ENCODE measurements around the gene ZNF575. TPM values are rescaled to one million over a fixed set of nuclear protein-coding genes. Genes with fewer than 3 reads are reported as not detected.
A peak's percentile ranks its signal among the peaks of the same experiment; 100 is the strongest.

The ZNF575 gene
- total RNA-seq, 5 donors from 2014 or later (not counting 1 experiment from before 2014, with no cell fraction given), result 3.4 to 12.7 (median 6.2) TPM

DNA sequence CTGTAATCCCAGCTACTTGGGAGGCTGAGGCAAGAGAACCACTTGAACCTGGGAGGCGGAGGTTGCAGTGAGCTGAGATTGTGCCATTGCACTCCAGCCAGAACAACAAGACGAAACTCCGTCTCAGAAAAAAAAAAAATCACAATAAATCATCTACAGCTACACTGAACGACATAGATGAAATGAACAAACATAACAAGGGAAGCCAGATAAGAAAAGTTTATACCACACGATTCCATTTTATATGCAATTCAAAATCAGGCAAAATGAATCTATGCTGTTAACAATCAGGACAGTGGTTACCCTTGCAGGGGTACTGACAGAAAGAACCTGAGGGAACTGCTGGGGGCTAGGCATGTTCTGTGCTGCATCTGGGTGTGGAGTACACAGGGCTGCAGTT is 36.7 kb downstream of the ZNF575 start:
- Mint-ChIP-seq H3K9me3 (no peaks in the 10 kb centered on the region), H3K27ac (peak overlapping the region; percentile 81 to 82), H3K4me1 (peaks cover 43 to 46% (median 44%) of the 10 kb centered on the region in 3 donors), H3K4me3 (no peak overlapping the region), H3K27me3 (no peaks in the 10 kb centered on the region), H3K36me3 (peaks cover 13% of the 10 kb centered on the region)
- ChIA-PET POLR2A (interaction anchor here in 1 of 2 donors (0.6 kb wide), 1 partner anchor 16 kb away, joined by 3 read pairs; no protein-coding TSS in a partner anchor), CTCF (no interaction called here)
- no peaks in the 10 kb centered on the region for H3K27me3 ChIP-seq (replicated peaks in 1 of 2; ENCODE audit: control insufficient read depth in 2 of 2, extremely low read depth in 1 of 2, insufficient read depth in 2 of 2, low read length in 1 of 2)
- peaks cover 2 to 27% of the 10 kb centered on the region in 2 experiments for H3K4me1 ChIP-seq (ENCODE audit: control insufficient read depth in 1 of 2, extremely low read depth in 1 of 2, insufficient read depth in 2 of 2, low read length in 2 of 2)
- no peak overlapping the region for H3K27ac ChIP-seq (ENCODE audit: low read length)
- H3K9me3 ChIP-seq, result no peaks in the 10 kb centered on the region
- H3K4me3 ChIP-seq (ENCODE audit: control insufficient read depth in 1 of 2, extremely low read depth in 1 of 2, low read length in 1 of 2), result no peak overlapping the region
- WGBS (ENCODE audit: insufficient coverage), result 88% methylated on average over 3 of the region's 5 CpGs
- peaks cover 0 to 9% of the 10 kb centered on the region in 2 donors for H3K36me3 ChIP-seq (ENCODE audit: control insufficient read depth in 2 of 2, extremely low read depth in 1 of 2, insufficient read depth in 1 of 2, low read length in 1 of 2)
- DNase-seq (no peak), ATAC-seq (replicated peaks in 1 of 4) (no peak)

- H3K27me3 ChIP-seq (replicated peaks in 1 of 2; ENCODE audit: control insufficient read depth in 2 of 2, extremely low read depth in 1 of 2, insufficient read depth in 2 of 2, low read length in 1 of 2), result no peaks in the 10 kb centered on the region
- 71% methylated on average over 4 of the region's 5 CpGs for WGBS (ENCODE audit: insufficient coverage)
- no peak overlapping the region for H3K4me3 Mint-ChIP-seq
- peaks cover 13% of the 10 kb centered on the region for H3K36me3 Mint-ChIP-seq
- no peaks in the 10 kb centered on the region for H3K9me3 Mint-ChIP-seq
- H3K9me3 ChIP-seq, result no peaks in the 10 kb centered on the region
- H3K4me3 ChIP-seq (ENCODE audit: control insufficient read depth in 1 of 2, extremely low read depth in 1 of 2, low read length in 1 of 2), result no peak overlapping the region
- POLR2A ChIA-PET, result no interaction called here
- H3K4me1 ChIP-seq (ENCODE audit: control insufficient read depth in 1 of 2, extremely low read depth in 1 of 2, insufficient read depth in 2 of 2, low read length in 2 of 2), result peaks cover 7 to 28% of the 10 kb centered on the region in 2 experiments
- DNase-seq (no peak), ATAC-seq (replicated peaks in 1 of 4) (peak in 1 of 4 experiments; percentile 18)
- no peaks in the 10 kb centered on the region for H3K27me3 Mint-ChIP-seq
- peaks cover 0 to 9% of the 10 kb centered on the region in 2 donors for H3K36me3 ChIP-seq (ENCODE audit: control insufficient read depth in 2 of 2, extremely low read depth in 1 of 2, insufficient read depth in 1 of 2, low read length in 1 of 2)
- peaks cover 43 to 46% (median 44%) of the 10 kb centered on the region in 3 donors for H3K4me1 Mint-ChIP-seq
- no peak overlapping the region for H3K27ac ChIP-seq (ENCODE audit: low read length)
- CTCF ChIA-PET, result interaction anchor here in 1 of 2 donors (1.0 kb wide), 1 partner anchor 15 kb away, joined by 5 read pairs; no protein-coding TSS in a partner anchor
- peak overlapping the region; percentile 81 to 82 for H3K27ac Mint-ChIP-seq
These were observed 37.3 kb downstream of the ZNF575 start for GRCh38 chr19:43570174-43570791.

DNA sequence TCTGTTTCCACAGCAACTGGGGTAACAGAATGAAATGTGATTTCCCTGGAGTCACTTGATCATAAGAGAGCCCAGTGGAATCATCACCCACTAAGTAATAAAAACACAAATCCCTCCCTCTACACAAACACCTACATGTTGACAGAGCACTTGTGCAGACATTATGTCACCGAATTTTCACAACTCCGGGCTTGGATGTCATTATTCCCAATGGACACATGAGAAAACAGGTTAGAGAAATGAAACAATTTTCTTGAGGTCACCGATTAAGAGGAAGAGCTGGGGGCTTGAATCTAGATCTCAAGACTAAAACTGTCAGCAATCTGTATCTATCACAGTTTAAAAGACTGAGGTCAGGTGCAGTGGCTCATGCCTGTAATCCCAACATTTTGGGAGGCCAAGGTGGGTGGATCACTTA is 39.2 kb downstream of the ZNF575 start:
- no peaks in the 10 kb centered on the region for H3K9me3 ChIP-seq
- Mint-ChIP-seq H3K9me3 (no peaks in the 10 kb centered on the region), H3K36me3 (peaks cover 10% of the 10 kb centered on the region), H3K27ac (peak overlapping the region; percentile 29 to 63), H3K27me3 (no peaks in the 10 kb centered on the region), H3K4me1 (peaks cover 44 to 57% (median 48%) of the 10 kb centered on the region in 3 donors), H3K4me3 (no peak overlapping the region)
- H3K36me3 ChIP-seq (ENCODE audit: control insufficient read depth in 2 of 2, extremely low read depth in 1 of 2, insufficient read depth in 1 of 2, low read length in 1 of 2), result peaks cover 0 to 9% of the 10 kb centered on the region in 2 donors
- no peak overlapping the region for H3K4me3 ChIP-seq (ENCODE audit: control insufficient read depth in 1 of 2, extremely low read depth in 1 of 2, low read length in 1 of 2)
- H3K4me1 ChIP-seq (ENCODE audit: control insufficient read depth in 1 of 2, extremely low read depth in 1 of 2, insufficient read depth in 2 of 2, low read length in 2 of 2), result peaks cover 10 to 37% of the 10 kb centered on the region in 2 experiments
- H3K27ac ChIP-seq (ENCODE audit: low read length), result no peak overlapping the region
- ATAC-seq (replicated peaks in 1 of 4) (no peak), DNase-seq (no peak)
- H3K27me3 ChIP-seq (replicated peaks in 1 of 2; ENCODE audit: control insufficient read depth in 2 of 2, extremely low read depth in 1 of 2, insufficient read depth in 2 of 2, low read length in 1 of 2), result peaks cover 0 to 11% of the 10 kb centered on the region in 2 experiments
- ChIA-PET POLR2A (interaction anchor here in 1 of 2 donors (0.7 kb wide), 1 partner anchor 10 kb away, joined by 3 read pairs; no protein-coding TSS in a partner anchor), CTCF (interaction anchor here in 1 of 2 donors (2.1 kb wide), 1 partner anchor 22 kb away, joined by 6 read pairs; no protein-coding TSS in a partner anchor)
- WGBS (ENCODE audit: insufficient coverage), result 100% methylated on average over 1 of the region's 3 CpGs

- peaks cover 45 to 64% (median 46%) of the 10 kb centered on the region in 3 donors for H3K4me1 Mint-ChIP-seq
- H3K4me3 Mint-ChIP-seq, result peak overlapping the region; percentile 95 to 99 (median 96)
- no peak for ATAC-seq (replicated peaks in 1 of 4)
- WGBS (ENCODE audit: insufficient coverage), result 34% methylated on average over 8 of the region's 12 CpGs
- CTCF ChIA-PET, result interaction anchor here (0.6 to 2.8 kb wide), 9 partner anchors 10 to 77 kb away, joined by 3 to 8 read pairs (median 5); partner anchors contain the start of genes IRGQ (in 1 of the 2) and ZNF576 (in 1 of the 2)
- peaks cover 10 to 40% of the 10 kb centered on the region in 2 experiments for H3K4me1 ChIP-seq (ENCODE audit: control insufficient read depth in 1 of 2, extremely low read depth in 1 of 2, insufficient read depth in 2 of 2, low read length in 2 of 2)
- peak overlapping the region; percentile 98 to 99 for H3K4me3 ChIP-seq (ENCODE audit: control insufficient read depth in 1 of 2, extremely low read depth in 1 of 2, low read length in 1 of 2)
- H3K9me3 Mint-ChIP-seq, result no peaks in the 10 kb centered on the region
- peak overlapping the region; percentile 93 to 94 for H3K27ac Mint-ChIP-seq
- peaks cover 0 to 9% of the 10 kb centered on the region in 2 donors for H3K36me3 ChIP-seq (ENCODE audit: control insufficient read depth in 2 of 2, extremely low read depth in 1 of 2, insufficient read depth in 1 of 2, low read length in 1 of 2)
- no peaks in the 10 kb centered on the region for H3K27me3 Mint-ChIP-seq
- H3K36me3 Mint-ChIP-seq, result peaks cover 10% of the 10 kb centered on the region
- peaks cover 0 to 11% of the 10 kb centered on the region in 2 experiments for H3K27me3 ChIP-seq (replicated peaks in 1 of 2; ENCODE audit: control insufficient read depth in 2 of 2, extremely low read depth in 1 of 2, insufficient read depth in 2 of 2, low read length in 1 of 2)
- no peaks in the 10 kb centered on the region for H3K9me3 ChIP-seq
- DNase-seq, result no peak
- POLR2A ChIA-PET, result interaction anchor here in 1 of 2 donors (0.8 kb wide), 1 partner anchor 20 kb away, joined by 4 read pairs; no protein-coding TSS in a partner anchor
- peak overlapping the region; percentile 94 for H3K27ac ChIP-seq (ENCODE audit: low read length)
These were observed 41.6 kb downstream of the ZNF575 start for GRCh38 chr19:43574424-43575155.

DNA sequence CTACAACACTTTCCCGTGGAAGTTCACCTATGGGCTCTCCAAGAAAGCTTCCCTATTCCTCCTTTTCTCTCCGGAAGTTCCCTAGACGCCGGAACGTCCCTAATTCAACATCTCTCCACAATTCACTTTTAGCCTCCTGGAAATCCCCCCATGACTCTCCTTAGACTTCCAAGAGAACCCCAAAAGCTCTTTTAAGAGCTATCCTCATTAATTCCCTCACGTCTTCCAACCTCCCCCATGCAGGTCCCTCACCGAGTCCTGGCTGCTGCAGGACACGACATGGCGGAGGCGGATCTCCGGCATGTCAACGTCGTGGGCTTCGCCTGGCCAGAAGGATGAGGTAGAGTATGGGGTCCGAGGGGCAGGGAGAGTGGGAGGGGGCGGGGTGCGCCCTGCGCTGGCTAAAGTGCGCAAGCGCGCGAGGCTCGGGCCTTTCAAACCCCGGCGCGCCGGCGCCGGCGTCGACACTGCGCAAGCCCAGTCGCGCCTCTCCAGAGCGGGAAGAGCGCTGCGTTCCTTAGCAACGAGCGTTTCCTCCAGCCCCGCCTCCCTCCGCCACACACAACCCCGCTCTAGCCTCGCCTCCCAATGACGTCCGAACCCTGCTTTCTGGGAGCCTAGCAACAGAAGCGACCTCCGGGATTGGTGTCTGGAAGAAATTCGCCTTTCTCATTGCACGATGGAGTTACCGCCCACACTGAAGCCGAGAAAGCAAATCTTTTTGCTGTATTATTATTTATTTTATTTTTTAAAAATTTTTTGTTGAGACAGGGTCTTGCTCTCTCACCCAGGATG is 42.4 kb downstream of the ZNF575 start, which contains the start of the genes PINLYP and XRCC1:
Gene PINLYP, plus strand, starts transcription at position 646 of the 795 bp plus-strand sequence. CDS start 1,391 bp downstream, outside the sequence.
Gene XRCC1, minus strand, starts transcription at position 372 of the 795 bp plus-strand sequence. Its CDS starts 69 bp downstream, at position 303.
- peaks cover 0 to 11% of the 10 kb centered on the region in 2 experiments for H3K27me3 ChIP-seq (replicated peaks in 1 of 2; ENCODE audit: control insufficient read depth in 2 of 2, extremely low read depth in 1 of 2, insufficient read depth in 2 of 2, low read length in 1 of 2)
- H3K4me1 ChIP-seq (ENCODE audit: control insufficient read depth in 1 of 2, extremely low read depth in 1 of 2, insufficient read depth in 2 of 2, low read length in 2 of 2), result peaks cover 10 to 46% of the 10 kb centered on the region in 2 experiments
- WGBS (ENCODE audit: insufficient coverage), result under 1% methylated on average over 39 of the region's 51 CpGs
- Mint-ChIP-seq H3K4me3 (peak within 1 kb of the TSS; percentile 95 to 99 (median 96)), H3K27me3 (no peaks in the 10 kb centered on the region), H3K9me3 (no peaks in the 10 kb centered on the region), H3K4me1 (peaks cover 45 to 64% (median 45%) of the 10 kb centered on the region in 3 donors), H3K36me3 (peaks cover 10% of the 10 kb centered on the region), H3K27ac (peak within 1 kb of the TSS; percentile 93 to 94)
- H3K27ac ChIP-seq (ENCODE audit: low read length), result peak within 1 kb of the TSS; percentile 94
- H3K9me3 ChIP-seq, result no peaks in the 10 kb centered on the region
- ChIA-PET POLR2A (interaction anchor here in 1 of 2 donors (0.8 kb wide), 1 partner anchor 19 kb away, joined by 4 read pairs; no protein-coding TSS in a partner anchor), CTCF (interaction anchor here (0.6 to 2.8 kb wide), 6 partner anchors 19 to 76 kb away, joined by 5 to 8 read pairs (median 8); partner anchors contain the start of genes IRGQ (in 1 of the 2) and ZNF576 (in 1 of the 2))
- peak within 1 kb of the TSS; percentile 98 to 99 for H3K4me3 ChIP-seq (ENCODE audit: control insufficient read depth in 1 of 2, extremely low read depth in 1 of 2, low read length in 1 of 2)
- peak; percentile 81 to 99 (median 97) for DNase-seq
- ATAC-seq (replicated peaks in 1 of 4), result peak; percentile 98 to 99 (median 98)
- H3K36me3 ChIP-seq (ENCODE audit: control insufficient read depth in 2 of 2, extremely low read depth in 1 of 2, insufficient read depth in 1 of 2, low read length in 1 of 2), result peaks cover 0 to 9% of the 10 kb centered on the region in 2 donors
